ENCODE measurements around the gene HOXC6. TPM values are rescaled to one million over a fixed set of nuclear protein-coding genes. Genes with fewer than 3 reads are reported as not detected.
A peak's percentile ranks its signal among the peaks of the same experiment; 100 is the strongest.

HOXC6 gene
- total and polyA plus RNA-seq, 10 of the 15 experiments (the other 5 are each of a cell fraction or from before 2014, with no cell fraction given): 0.02 to 0.55 (median 0.45) TPM; not detected in 4

GRCh38 chr12:53999559-54000115 is 28.6 kb upstream of the HOXC6 start:
- no peak for FAIRE-seq
- H3K27me3 ChIP-seq (replicated peaks in 1 of 2; ENCODE audit: control insufficient read depth in 2 of 2, insufficient read depth in 2 of 2, low read length in 1 of 2): peaks cover 21 to 39% of the 10 kb centered on the region in 2 experiments
- H3K9me3 ChIP-seq (replicated peaks; ENCODE audit: control insufficient read depth, insufficient read depth, low read length): no peaks in the 10 kb centered on the region
- CTCF ChIA-PET: interaction anchor here (0.8 to 4.2 kb wide), 8 partner anchors 12 to 217 kb away, joined by 3 to 20 read pairs (median 3); partner anchors contain the start of genes HOXC10 and HOXC5
- no peaks in the 10 kb centered on the region for H3K79me2 ChIP-seq (ENCODE audit: control insufficient read depth, insufficient read depth, low read length)
- no peak overlapping the region for H2AFZ ChIP-seq (ENCODE audit: control insufficient read depth, low read depth, low read length)
- BruUV-seq (replicated peaks): no TSS peak
- in situ Hi-C loops (cut with MboI) (no loop called here), intact Hi-C loops (cut with micrococcal nuclease; ENCODE audit: unreplicated experiment) (loop anchor here (10.0 kb wide), 1 partner anchor 375 kb away; no protein-coding TSS in a partner anchor)
- RAD21 ChIA-PET (ENCODE audit: unreplicated experiment): interaction anchor here (0.6 to 1.5 kb wide), 6 partner anchors 9 to 279 kb away, joined by 3 to 6 read pairs (median 4); partner anchors contain the start of genes HOXC10 and SMUG1
- 30% methylated on average over 31 of the region's 35 CpGs for WGBS (ENCODE audit: insufficient coverage, insufficient replicate concordance, low lambda C conversion rate, missing lambda C conversion rate)
- H3K9ac ChIP-seq (ENCODE audit: control insufficient read depth, insufficient read depth, low read length): no peak overlapping the region
- no peaks in the 10 kb centered on the region for H4K20me1 ChIP-seq (ENCODE audit: control insufficient read depth, insufficient read depth)
- H3K4me1 ChIP-seq (ENCODE audit: control insufficient read depth, insufficient read depth, low read length): peaks cover 7% of the 10 kb centered on the region
- no peaks in the 10 kb centered on the region for H3K36me3 ChIP-seq (ENCODE audit: control insufficient read depth in 2 of 2, insufficient read depth in 2 of 2, low read length in 1 of 2)
- SMC1A ChIA-PET (ENCODE audit: uncharacterized antibody, unreplicated experiment): interaction anchor here (1.0 to 1.1 kb wide), 4 partner anchors 9 to 34 kb away, joined by 3 to 5 read pairs (median 3); partner anchors contain the start of genes HOXC5 and HOXC8
- H3K4me3 ChIP-seq: no peak overlapping the region
- H3K27ac ChIP-seq (ENCODE audit: control insufficient read depth, insufficient read depth): no peak overlapping the region
- no peak for DNase-seq (ENCODE audit: low read depth, low spot score)
- no peak for ATAC-seq
- H3K4me2 ChIP-seq (ENCODE audit: control insufficient read depth, insufficient read depth): 0 out of 2 replicates have a peak overlapping the region, but pooled peaks have one; percentile 2
- POLR2A ChIA-PET: interaction anchor here (0.6 to 1.2 kb wide), 3 partner anchors 9 to 206 kb away, joined by 3 to 5 read pairs (median 3); no protein-coding TSS in a partner anchor
- TF ChIP-seq NBN (IDR thresholded peaks at IDR 0.05) (no peak), IRF4 (IDR thresholded peaks at IDR 0.05; ENCODE audit: low read depth, low read length) (no peak), USF1 (IDR thresholded peaks at IDR 0.05; ENCODE audit: borderline replicate concordance, extremely low read length, insufficient read depth, low read depth, low read length) (peak; percentile 53), MYB (IDR thresholded peaks at IDR 0.05; ENCODE audit: borderline replicate concordance, low read depth, low read length) (no peak), RAD51 (IDR thresholded peaks at IDR 0.05) (peak; percentile 88), YY1 (IDR thresholded peaks at IDR 0.05; ENCODE audit: low read depth, low read length) (no peak), ATF7 (IDR thresholded peaks at IDR 0.05; ENCODE audit: low read depth) (peak; percentile 26; the same call in 1 of the 2 replicates), MXI1 (IDR thresholded peaks at IDR 0.05; ENCODE audit: low read depth, low read length) (no peak), BRCA1 (IDR thresholded peaks at IDR 0.05; ENCODE audit: low read depth, low read length) (no peak), ZNF384 (IDR thresholded peaks at IDR 0.05; ENCODE audit: borderline replicate concordance, low read depth, low read length) (no peak), ZNF274 (IDR thresholded peaks at IDR 0.05; ENCODE audit: insufficient read depth, insufficient read length) (no peak), EP300 (IDR thresholded peaks at IDR 0.05; ENCODE audit: borderline replicate concordance in 1 of 2, control insufficient read depth in 1 of 2, low read depth in 2 of 2, low read length in 2 of 2) (no peak), E2F4 (IDR thresholded peaks at IDR 0.05; ENCODE audit: low read depth, low read length) (no peak), PML (IDR thresholded peaks at IDR 0.05; ENCODE audit: low read length) (no peak), BCLAF1 (IDR thresholded peaks at IDR 0.05) (no peak)

Measured in GM12878 (cell line).